Kidney (tissue), 14 donors: Measurements from ENCODE around the gene UBAC2. TPM values are rescaled to one million over a fixed set of nuclear protein-coding genes. Genes with fewer than 3 reads are reported as not detected.

Source experiments
- DNase-seq, 5 donors: peaks; one replicate each; pipeline ENCODE4 v3.0.0-alpha.2; 2013 to 2020
- FAIRE-seq: peaks from 2 replicates; lab custom pipeline; 2012; peaks lifted over from hg19 to GRCh38; lab: Jason Lieb, UNC
- H3K27ac ChIP-seq, 2 donors: one replicate each; pipeline ENCODE4 v1.7.0; 2013; ENCODE audit warnings: low read depth in 2 of 2, low read length in 2 of 2, inconsistent platforms in 1 of 2
- H3K27me3 ChIP-seq: one replicate; pipeline ENCODE4 v1.7.1; 2013; ENCODE audit warnings: low read length, inconsistent platforms; ENCODE audit not compliant: control insufficient read depth, insufficient read depth
- H3K36me3 ChIP-seq, 3 donors: one replicate each; pipeline versions ENCODE4 v1.7.0 to v1.7.1; 2013; ENCODE audit warnings: low read length in 3 of 3, control low read depth in 1 of 3, inconsistent platforms in 1 of 3; ENCODE audit not compliant: insufficient read depth in 3 of 3, control insufficient read depth in 2 of 3
- H3K4me1 ChIP-seq, 3 donors: one replicate each; pipeline versions ENCODE4 v1.7.0 to v1.7.1; 2013; ENCODE audit warnings: low read length in 3 of 3, inconsistent platforms in 1 of 3, low read depth in 1 of 3; ENCODE audit not compliant: control insufficient read depth in 2 of 3, insufficient read depth in 2 of 3
- H3K4me3 ChIP-seq, 3 donors: one replicate each; pipeline versions ENCODE4 v1.7.0 to v1.8.1; 2013; ENCODE audit warnings: low read length in 3 of 3, control low read depth in 1 of 3, inconsistent platforms in 1 of 3
- H3K9ac ChIP-seq, 3 donors: one replicate each; pipeline versions ENCODE4 v1.7.0 to v1.7.1; 2013; ENCODE audit warnings: low read length in 3 of 3, control low read depth in 1 of 3, inconsistent platforms in 1 of 3
- H3K9me3 ChIP-seq, 3 donors: one replicate each; pipeline versions ENCODE4 v1.7.0 to v1.7.1; 2013; ENCODE audit warnings: low read length in 3 of 3, control low read depth in 1 of 3, inconsistent platforms in 1 of 3; ENCODE audit not compliant: control insufficient read depth in 2 of 3, insufficient read depth in 1 of 3
- CTCF ChIP-seq: IDR thresholded peaks from 3 replicates; pipeline ENCODE4 v1.5.1; 2012; ENCODE audit warnings: mild to moderate bottlenecking, moderate library complexity, borderline replicate concordance; ENCODE audit not compliant: insufficient read depth; ENCODE audit errors: extremely low read depth
- intact Hi-C: fragments of 100-400 bp; cut with DNase I; formaldehyde crosslinking; loops from one replicate; pipeline ENCODE4 v1.11.1; 2022
- polyA plus RNA-seq: library from polyadenylated mRNA; stranded (reverse); fragments of 350-450 nt; fragmentation: Illumina TruSeq; extraction: RNeasy Lipid Tissue Mini Kit (QIAGEN cat#74804); gene quantifications from one replicate; pipeline ENCODE4 v1.2.3, GENCODE V29; 2014; ENCODE audit warnings: low read depth, low replicate concordance; ENCODE audit not compliant: insufficient read depth
- total RNA-seq: library from RNA; stranded (reverse); fragmentation: NEBNext Ultra II Directional; extraction: Animal tissue kit (Norgen Biotek cat#: 25700); gene quantifications from one replicate; pipeline ENCODE4 v1.2.1, GENCODE V29; 2021
- donor health status: control.
- donor health status: control.
- donor health status: control.
- donor health status: control.
- donor health status: control.
- donor health status: DM: yes; HTN: yes; CAD: no.
- donor health status: Normal renal cell carcinoma (clear cell type).

Gene UBAC2
- total and polyA plus RNA-seq, 2 donors from 2014 or later = 61.8 to 77.5 TPM

GRCh38 chr13:99182439-99182838 lies 18.2 kb upstream of the UBAC2 start:
- intact Hi-C loops = no loop called here
- no peak for TF ChIP-seq CTCF
- H3K27me3 ChIP-seq = no peaks in the 10 kb centered on the region
- H3K9ac ChIP-seq = no peak overlapping the region
- H3K36me3 ChIP-seq = no peaks in the 10 kb centered on the region
- H3K27ac ChIP-seq = no peak overlapping the region
- peak in 1 of 5 donors; percentile 25 for DNase-seq
- no peaks in the 10 kb centered on the region for H3K4me1 ChIP-seq
- peaks cover 0 to 7% (median 0%) of the 10 kb centered on the region in 3 donors for H3K9me3 ChIP-seq
- H3K4me3 ChIP-seq = no peak overlapping the region
- FAIRE-seq = no peak

GRCh38 chr13:99185606-99186005 lies 15.0 kb upstream of the UBAC2 start:
- no peak overlapping the region for H3K27ac ChIP-seq
- no peaks in the 10 kb centered on the region for H3K4me1 ChIP-seq
- H3K36me3 ChIP-seq = no peaks in the 10 kb centered on the region
- no peak overlapping the region for H3K9ac ChIP-seq
- intact Hi-C loops = no loop called here
- TF ChIP-seq CTCF = no peak
- no peaks in the 10 kb centered on the region for H3K27me3 ChIP-seq
- no peak overlapping the region for H3K4me3 ChIP-seq
- no peak for FAIRE-seq
- H3K9me3 ChIP-seq = peaks cover 0 to 7% (median 0%) of the 10 kb centered on the region in 3 donors
- no peak for DNase-seq

GRCh38 chr13:99190147-99190985 lies 10.3 kb upstream of the UBAC2 start:
- Histone ChIP-seq H3K4me3 (no peak overlapping the region), H3K27me3 (no peaks in the 10 kb centered on the region), H3K9me3 (no peaks in the 10 kb centered on the region), H3K27ac (no peak overlapping the region), H3K9ac (no peak overlapping the region), H3K36me3 (no peaks in the 10 kb centered on the region), H3K4me1 (peaks cover 0 to 2% (median 0%) of the 10 kb centered on the region in 3 donors)
- intact Hi-C loops = no loop called here
- FAIRE-seq (no peak), DNase-seq (peak in 1 of 5 donors; percentile 2)
- no peak for TF ChIP-seq CTCF
